B cell (primary cell): ENCODE measurements around the gene XPO6. TPM values are rescaled to one million over a fixed set of nuclear protein-coding genes. Genes with fewer than 3 reads are reported as not detected.

Experiments
- ATAC-seq: fragments of 200-7000 bp; cut with Tn5 transposase; one replicate; pipeline ENCODE4 v1.10.0; 2021; ENCODE audit warnings: low read depth, mild to moderate bottlenecking, moderate number of reproducible peaks, moderate library complexity
- CTCF ChIA-PET: fragments of 350-600 bp; sonication (Branson Sonifier 250); formaldehyde crosslinking; loops from one replicate; lab custom pipeline; 2021; ENCODE audit warnings: antibody characterized with exemption, inconsistent platforms; lab: Charles Lee
- POLR2A ChIA-PET: fragments of 350-600 bp; sonication (Branson Sonifier 250); formaldehyde crosslinking; loops from one replicate; lab custom pipeline; 2021; ENCODE audit warnings: antibody characterized with exemption; lab: Charles Lee
- DNase-seq: peaks from one replicate; pipeline ENCODE4 v3.0.0; 2013
- H2AFZ ChIP-seq: 2 replicates; pipeline ENCODE4 v1.6.1; 2012; ENCODE audit warnings: mild to moderate bottlenecking, low read depth, low read length; ENCODE audit not compliant: insufficient read depth, poor library complexity, severe bottlenecking
- H3K27ac ChIP-seq, 2 donors: 1 replicate in 1 of 2; 2 replicates in 1 of 2; pipeline ENCODE4 v1.5.1; 2012 to 2013; ENCODE audit warnings: low read length in 2 of 2, mild to moderate bottlenecking in 2 of 2, moderate library complexity in 1 of 2
- H3K27me3 ChIP-seq, 4 experiments: fragments of 200-600 bp in 1 of 4; sonication (generic) in 1 of 4; replicated peaks in 1 of 4; 1 replicate in 2 of 4; 2 replicates in 2 of 4; pipeline versions ENCODE4 v1.6.1 to v1.7.0; 2013 to 2016; ENCODE audit warnings: low read length in 3 of 4, mild to moderate bottlenecking in 2 of 4, mixed read lengths in 1 of 4, moderate library complexity in 1 of 4; ENCODE audit not compliant: insufficient read depth in 4 of 4, control insufficient read depth in 3 of 4; ENCODE audit errors: control extremely low read depth in 1 of 4
- H3K36me3 ChIP-seq, 2 experiments: replicated peaks in 1 of 2; 1 replicate in 1 of 2; 2 replicates in 1 of 2; pipeline versions ENCODE4 v1.6.1 to v1.7.1; 2013; ENCODE audit warnings: low read length in 1 of 2; ENCODE audit not compliant: insufficient read depth in 2 of 2, control insufficient read depth in 1 of 2; ENCODE audit errors: control extremely low read depth in 1 of 2, extremely low read depth in 1 of 2
- H3K4me1 ChIP-seq, 2 donors: fragments of 200-600 bp in 1 of 2; sonication (generic) in 1 of 2; 1 replicate in 1 of 2; 2 replicates in 1 of 2; pipeline versions ENCODE4 v1.5.1 to v1.6.1; 2013 to 2017; ENCODE audit warnings: low read length in 2 of 2; ENCODE audit not compliant: control insufficient read depth in 2 of 2, insufficient read depth in 2 of 2
- H3K4me2 ChIP-seq: replicated peaks from 2 replicates; pipeline ENCODE3; 2012; ENCODE audit warnings: mild to moderate bottlenecking, low read depth, low read length; ENCODE audit not compliant: poor library complexity, severe bottlenecking
- H3K4me3 ChIP-seq, 5 experiments: fragments of 200-600 bp in 1 of 5; sonication (generic) in 1 of 5; 1 replicate in 3 of 5; 2 replicates in 2 of 5; pipeline versions ENCODE4 v1.5.1 to v1.7.0; 2011 to 2016; ENCODE audit warnings: low read length in 4 of 5, mild to moderate bottlenecking in 4 of 5, low read depth in 2 of 5, control low read depth in 1 of 5, moderate library complexity in 1 of 5; ENCODE audit not compliant: insufficient read depth in 1 of 5; ENCODE audit errors: control extremely low read depth in 1 of 5, extremely low read depth in 1 of 5
- H3K79me2 ChIP-seq: fragments of 200-600 bp; sonication (generic); one replicate; pipeline ENCODE4 v1.6.0; 2016; ENCODE audit warnings: low read length; ENCODE audit not compliant: control insufficient read depth, insufficient read depth
- H3K9ac ChIP-seq: fragments of 200-600 bp; sonication (generic); 2 replicates; pipeline ENCODE4 v1.6.1; 2017; ENCODE audit warnings: mild to moderate bottlenecking, low read length, moderate library complexity
- H3K9me3 ChIP-seq, 3 donors: one replicate each; pipeline versions ENCODE4 v1.6.1 to v1.7.1; 2013; ENCODE audit warnings: low read length in 2 of 3; ENCODE audit not compliant: control insufficient read depth in 2 of 3, insufficient read depth in 1 of 3; ENCODE audit errors: control extremely low read depth in 1 of 3
- H4K20me1 ChIP-seq: 2 replicates; pipeline ENCODE4 v1.6.0; 2012; ENCODE audit warnings: mild to moderate bottlenecking, low read length; ENCODE audit not compliant: insufficient read depth, control insufficient read depth, poor library complexity, severe bottlenecking
- H3K27ac Mint-ChIP-seq: one replicate; pipeline ENCODE4 v1.8.0; 2021; ENCODE audit warnings: mixed read lengths
- H3K27me3 Mint-ChIP-seq: one replicate; pipeline ENCODE4 v1.8.0; 2021; ENCODE audit warnings: mixed read lengths
- H3K4me1 Mint-ChIP-seq: one replicate; pipeline ENCODE4 v1.8.0; 2021; ENCODE audit warnings: mixed read lengths
- H3K4me3 Mint-ChIP-seq: one replicate; pipeline ENCODE4 v1.8.0; 2021; ENCODE audit warnings: mixed read lengths
- H3K9me3 Mint-ChIP-seq: one replicate; pipeline ENCODE4 v1.8.0; 2022; ENCODE audit warnings: mixed read lengths; ENCODE audit not compliant: insufficient read depth
- EZH2 ChIP-seq: IDR thresholded peaks from 2 replicates; pipeline ENCODE4 v1.6.1; 2012; ENCODE audit warnings: borderline replicate concordance, low read depth, mild to moderate bottlenecking, moderate library complexity, low read length; ENCODE audit not compliant: insufficient read depth, poor library complexity, severe bottlenecking
- WGBS: methylation state at CpG from one replicate; pipeline ENCODE4 v1.1.5; 2013; ENCODE audit warnings: missing lambda C conversion rate; ENCODE audit not compliant: insufficient coverage; 5-methylcytosine and 5-hydroxymethylcytosine counted together
- intact Hi-C: fragments of 100-400 bp; cut with micrococcal nuclease; formaldehyde crosslinking; loops from one replicate; pipeline ENCODE4 v1.10.0; 2022
- polyA plus RNA-seq: library from polyadenylated mRNA; depleted of rRNA; stranded (reverse); fragments of >200 nt; gene quantifications from 2 replicates; pipeline ENCODE4 v1.2.3, GENCODE V29; 2012
- total RNA-seq, 2 donors: library from RNA; stranded (reverse); fragments of 120-200 nt in 1 of 2; gene quantifications; 1 replicate in 1 of 2; 2 replicates in 1 of 2; pipeline versions ENCODE4 v1.2.3 to v1.2.4, GENCODE V29; 2013 to 2022
- TF ChIP-seq, protein P1 (sequence below): fragments of 200-600 bp; IDR thresholded peaks from one replicate; pipeline ENCODE4 v1.8.0; 2022; ENCODE audit warnings: antibody characterized with exemption, mild to moderate bottlenecking

Gene XPO6
- total and polyA plus RNA-seq, 2 donors (not counting 1 experiment from before 2014, with no cell fraction given), result 259 to 303 TPM

DNA sequence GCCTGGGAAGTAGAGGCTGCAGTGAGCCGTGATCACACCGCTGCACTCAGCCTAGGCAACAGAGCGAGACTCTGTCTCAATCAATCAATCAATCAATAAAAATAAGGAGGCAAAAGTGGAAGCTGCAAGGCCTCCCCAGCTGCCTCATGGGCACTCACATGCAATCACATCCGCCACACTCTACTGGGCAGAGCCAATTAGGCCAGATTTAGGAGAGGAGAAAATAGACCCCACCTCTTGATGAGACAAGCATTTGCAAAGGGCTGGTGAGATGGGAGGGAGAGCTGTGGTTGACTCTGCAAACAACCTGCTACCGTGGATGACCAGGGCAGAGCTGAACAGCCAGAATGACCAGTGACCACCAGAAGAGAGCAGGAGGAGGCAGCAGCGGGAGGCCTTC, 133.5 kb downstream of the XPO6 start:
- H3K9me3 ChIP-seq, result peaks cover 0 to 3% (median 0%) of the 10 kb centered on the region in 3 donors
- H3K27me3 Mint-ChIP-seq, result peaks cover 6% of the 10 kb centered on the region
- H3K4me2 ChIP-seq, result no peak overlapping the region
- CTCF ChIA-PET, result no interaction called here
- H3K36me3 ChIP-seq, result no peaks in the 10 kb centered on the region
- intact Hi-C loops, result no loop called here
- H4K20me1 ChIP-seq, result no peaks in the 10 kb centered on the region
- no peak overlapping the region for H3K27ac ChIP-seq
- no peaks in the 10 kb centered on the region for H3K27me3 ChIP-seq
- POLR2A ChIA-PET, result no interaction called here
- no peak overlapping the region for H3K4me3 ChIP-seq
- H3K9me3 Mint-ChIP-seq, result no peaks in the 10 kb centered on the region
- DNase-seq, result no peak
- H3K27ac Mint-ChIP-seq, result no peak overlapping the region
- H3K4me3 Mint-ChIP-seq, result no peak overlapping the region
- H3K79me2 ChIP-seq, result no peaks in the 10 kb centered on the region
- no peak for ATAC-seq
- no peak overlapping the region for H2AFZ ChIP-seq
- 95% methylated on average over 3 of the region's 6 CpGs for WGBS
- no peaks in the 10 kb centered on the region for H3K4me1 Mint-ChIP-seq
- no peak for TF ChIP-seq EZH2
- TF ChIP-seq, protein P1, sequence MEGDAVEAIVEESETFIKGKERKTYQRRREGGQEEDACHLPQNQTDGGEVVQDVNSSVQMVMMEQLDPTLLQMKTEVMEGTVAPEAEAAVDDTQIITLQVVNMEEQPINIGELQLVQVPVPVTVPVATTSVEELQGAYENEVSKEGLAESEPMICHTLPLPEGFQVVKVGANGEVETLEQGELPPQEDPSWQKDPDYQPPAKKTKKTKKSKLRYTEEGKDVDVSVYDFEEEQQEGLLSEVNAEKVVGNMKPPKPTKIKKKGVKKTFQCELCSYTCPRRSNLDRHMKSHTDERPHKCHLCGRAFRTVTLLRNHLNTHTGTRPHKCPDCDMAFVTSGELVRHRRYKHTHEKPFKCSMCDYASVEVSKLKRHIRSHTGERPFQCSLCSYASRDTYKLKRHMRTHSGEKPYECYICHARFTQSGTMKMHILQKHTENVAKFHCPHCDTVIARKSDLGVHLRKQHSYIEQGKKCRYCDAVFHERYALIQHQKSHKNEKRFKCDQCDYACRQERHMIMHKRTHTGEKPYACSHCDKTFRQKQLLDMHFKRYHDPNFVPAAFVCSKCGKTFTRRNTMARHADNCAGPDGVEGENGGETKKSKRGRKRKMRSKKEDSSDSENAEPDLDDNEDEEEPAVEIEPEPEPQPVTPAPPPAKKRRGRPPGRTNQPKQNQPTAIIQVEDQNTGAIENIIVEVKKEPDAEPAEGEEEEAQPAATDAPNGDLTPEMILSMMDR, result no peak
- no peak overlapping the region for H3K9ac ChIP-seq
- no peaks in the 10 kb centered on the region for H3K4me1 ChIP-seq

DNA sequence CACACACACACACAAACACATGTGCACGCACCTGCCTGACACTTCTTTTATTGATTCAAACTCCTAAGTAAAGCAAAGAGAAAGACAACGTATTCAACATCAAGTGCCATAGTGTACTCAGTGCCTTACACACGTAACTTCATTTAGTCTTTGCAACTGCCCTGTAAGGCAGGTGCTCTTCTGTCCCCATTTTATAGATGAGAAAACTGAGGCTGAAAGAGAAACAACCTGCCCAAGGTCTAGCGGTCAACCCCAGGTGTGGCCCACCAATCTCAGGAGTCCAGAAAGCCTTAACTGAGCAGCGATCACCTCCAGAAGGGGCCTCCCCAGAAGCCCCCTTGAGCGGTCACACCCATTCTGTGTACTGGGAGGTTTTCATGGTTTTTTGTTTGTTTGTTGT, 137.9 kb downstream of the XPO6 start:
- 93% methylated on average over 5 of the region's 6 CpGs for WGBS
- intact Hi-C loops, result no loop called here
- H3K27me3 Mint-ChIP-seq, result peaks cover 14% of the 10 kb centered on the region
- ChIA-PET POLR2A (no interaction called here), CTCF (no interaction called here)
- TF ChIP-seq, protein P1, result no peak
- TF ChIP-seq EZH2, result no peak
- H3K27ac ChIP-seq, result no peak overlapping the region
- no peaks in the 10 kb centered on the region for H3K79me2 ChIP-seq
- DNase-seq (no peak), ATAC-seq (no peak)
- peaks cover 0 to 7% (median 0%) of the 10 kb centered on the region in 3 donors for H3K9me3 ChIP-seq
- H3K9me3 Mint-ChIP-seq, result peaks cover 2% of the 10 kb centered on the region
- no peak overlapping the region for H3K27ac Mint-ChIP-seq
- H4K20me1 ChIP-seq, result no peaks in the 10 kb centered on the region
- no peaks in the 10 kb centered on the region for H3K27me3 ChIP-seq
- no peaks in the 10 kb centered on the region for H3K4me1 ChIP-seq
- H3K36me3 ChIP-seq, result no peaks in the 10 kb centered on the region
- no peak overlapping the region for H3K4me3 ChIP-seq
- no peak overlapping the region for H3K4me2 ChIP-seq
- H2AFZ ChIP-seq, result no peak overlapping the region
- H3K9ac ChIP-seq, result no peak overlapping the region
- no peaks in the 10 kb centered on the region for H3K4me1 Mint-ChIP-seq
- no peak overlapping the region for H3K4me3 Mint-ChIP-seq
